ENCODE data around the gene ST8SIA1.
"Not testable (repeated sequence)": the region's sequence is repeated elsewhere in the genome, so short reads cannot be mapped to it uniquely, and the experiment has no call there.

The ST8SIA1 gene, protein sequence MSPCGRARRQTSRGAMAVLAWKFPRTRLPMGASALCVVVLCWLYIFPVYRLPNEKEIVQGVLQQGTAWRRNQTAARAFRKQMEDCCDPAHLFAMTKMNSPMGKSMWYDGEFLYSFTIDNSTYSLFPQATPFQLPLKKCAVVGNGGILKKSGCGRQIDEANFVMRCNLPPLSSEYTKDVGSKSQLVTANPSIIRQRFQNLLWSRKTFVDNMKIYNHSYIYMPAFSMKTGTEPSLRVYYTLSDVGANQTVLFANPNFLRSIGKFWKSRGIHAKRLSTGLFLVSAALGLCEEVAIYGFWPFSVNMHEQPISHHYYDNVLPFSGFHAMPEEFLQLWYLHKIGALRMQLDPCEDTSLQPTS

DNA sequence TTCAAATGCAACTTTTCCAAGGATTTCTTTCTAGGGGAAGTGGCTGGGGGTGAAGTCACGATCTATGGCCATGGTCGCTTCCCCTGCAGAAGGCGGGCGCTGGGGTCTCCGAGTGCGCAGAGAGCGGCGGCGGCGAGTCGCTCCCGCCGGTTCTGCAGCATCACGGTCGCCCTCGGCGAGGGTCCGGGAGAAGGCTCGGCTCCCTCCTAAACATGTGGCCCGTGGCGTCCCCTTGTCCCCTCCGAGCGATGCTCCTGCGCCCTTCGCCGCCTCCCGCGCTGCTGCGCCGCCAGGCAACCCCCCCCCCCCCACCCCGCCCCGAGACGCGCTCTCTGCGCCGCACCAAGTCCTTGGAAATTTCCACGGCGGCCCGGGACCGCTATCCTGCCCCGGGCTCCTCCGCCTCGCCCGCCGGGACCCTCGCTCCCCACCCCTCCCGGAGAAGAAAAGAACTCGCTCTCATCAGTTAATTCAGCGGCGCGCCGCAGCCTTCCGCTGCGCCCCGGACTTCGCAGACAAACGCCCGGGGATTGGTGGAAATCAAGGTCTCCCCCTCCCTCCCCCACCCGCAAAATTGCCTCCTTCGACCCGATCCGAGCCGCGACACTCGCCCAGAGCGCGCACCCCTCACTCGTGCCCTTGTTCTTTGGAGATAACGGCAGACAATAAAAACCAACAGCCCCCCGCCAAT is at the start of gene ST8SIA1:
Gene ST8SIA1 (minus strand): TSS at position 298 of the 691 bp plus-strand sequence. CDS start 475 bp downstream, outside the sequence.
- in situ Hi-C loops (cut with HindIII; ENCODE audit: low sequenced_read_pairs), result no loop called here

DNA sequence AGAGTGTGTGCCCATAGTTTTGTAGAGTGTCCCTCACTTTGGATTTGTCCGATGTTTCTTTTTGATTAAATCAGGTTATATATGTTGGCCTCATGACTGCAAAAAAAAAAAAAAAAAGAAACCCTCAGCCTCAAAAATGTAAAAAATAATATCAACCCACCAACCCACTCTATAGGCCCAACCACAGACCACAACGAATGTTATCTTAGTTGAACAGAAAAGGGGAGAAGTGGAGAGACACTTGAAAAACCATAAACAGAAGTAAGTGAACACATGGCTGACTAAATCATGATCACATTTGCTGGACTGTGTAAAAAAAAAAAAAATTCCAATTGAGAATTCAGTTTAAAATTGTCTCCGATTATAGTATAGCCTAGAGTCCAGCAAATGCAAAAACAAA is 45.5 kb upstream of the ST8SIA1 start:
- in situ Hi-C loops (cut with HindIII; ENCODE audit: low sequenced_read_pairs), result no loop called here

DNA sequence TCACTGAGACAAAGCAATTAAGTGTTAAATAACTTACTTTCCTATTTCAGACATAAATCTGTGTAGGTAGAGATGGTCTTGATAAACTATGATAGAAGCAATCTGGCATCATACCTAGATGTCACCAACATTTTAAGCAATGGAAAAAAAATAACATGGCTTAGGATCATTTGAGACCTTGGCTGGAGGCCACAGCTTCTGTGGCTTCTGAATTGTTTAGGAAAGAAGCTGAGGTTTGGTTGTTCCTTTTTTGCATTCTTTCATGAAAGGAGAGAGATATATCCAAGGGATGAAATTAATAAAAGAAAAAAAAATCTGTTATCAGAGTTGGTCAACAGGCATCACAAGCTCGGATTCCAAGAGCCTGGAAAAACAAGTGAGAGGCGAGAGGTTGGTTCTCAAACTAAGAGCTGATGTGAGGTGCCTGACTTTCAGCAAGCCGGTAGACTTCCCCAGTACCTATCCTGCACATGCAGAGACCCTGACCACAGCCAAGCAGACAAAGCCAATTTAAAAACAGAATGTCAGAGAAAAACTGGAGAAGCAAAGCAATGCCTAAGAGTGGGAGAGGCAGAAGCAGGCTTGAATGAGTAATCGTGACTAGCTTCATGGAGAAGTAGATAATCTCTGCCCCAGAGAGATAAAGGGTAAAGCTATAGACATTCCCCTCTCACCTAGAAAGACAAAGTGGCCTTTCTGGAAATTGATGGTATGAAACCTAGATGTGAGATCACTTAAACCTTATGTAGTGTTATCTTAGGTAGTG is 43.4 kb upstream of the ST8SIA1 start:
- in situ Hi-C loops (cut with HindIII; ENCODE audit: low sequenced_read_pairs), result no loop called here

DNA sequence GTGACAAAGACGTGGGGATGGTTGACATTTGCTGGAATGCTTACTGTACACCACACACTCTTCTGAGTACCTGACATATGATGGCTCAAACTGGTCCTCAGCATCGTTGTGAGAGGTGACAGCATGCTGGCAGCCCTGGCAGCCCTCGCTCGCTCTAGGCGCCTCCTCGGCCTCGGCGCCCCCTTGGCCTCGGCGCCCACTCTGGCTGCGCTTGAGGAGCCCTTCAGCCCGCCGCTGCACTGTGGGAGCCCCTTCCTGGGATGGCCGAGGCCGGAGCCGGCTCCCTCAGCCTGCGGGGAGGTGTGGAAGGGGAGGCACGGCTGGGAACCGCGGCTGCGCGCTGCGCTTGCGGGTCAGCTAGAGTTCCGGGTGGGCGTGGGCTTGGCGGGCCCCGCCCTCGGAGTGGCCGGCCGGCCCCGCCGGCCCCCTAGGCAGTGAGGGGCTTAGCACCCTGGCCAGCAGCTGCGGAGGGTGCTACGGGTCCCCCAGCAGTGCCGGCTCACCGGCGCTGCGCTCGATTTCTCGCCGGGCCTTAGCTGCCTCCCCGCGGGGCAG is 42.2 kb upstream of the ST8SIA1 start:
- in situ Hi-C loops (cut with HindIII; ENCODE audit: low sequenced_read_pairs), result not testable (repeated sequence)

DNA sequence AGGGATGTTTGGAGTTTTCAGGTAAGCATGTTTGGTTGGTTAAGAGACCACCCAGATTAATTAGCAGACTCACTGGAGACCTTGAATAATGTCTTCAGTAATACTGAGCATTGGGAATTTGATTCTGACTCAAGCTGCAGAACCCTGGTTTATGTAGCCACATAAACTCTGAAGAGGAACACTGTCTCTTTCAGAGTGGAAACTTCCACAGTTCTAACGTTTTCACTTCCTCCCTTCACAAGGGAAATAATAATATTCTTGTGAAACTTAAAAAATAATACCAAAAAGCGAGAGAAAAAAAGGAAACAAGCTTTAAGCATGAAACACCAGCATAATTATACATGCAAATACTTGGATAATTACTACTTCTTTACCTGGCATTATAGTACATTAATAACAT is 40.0 kb upstream of the ST8SIA1 start:
- in situ Hi-C loops (cut with HindIII; ENCODE audit: low sequenced_read_pairs), result loop anchor here (25.0 kb wide), 1 partner anchor 112 kb away; no protein-coding TSS in a partner anchor

DNA sequence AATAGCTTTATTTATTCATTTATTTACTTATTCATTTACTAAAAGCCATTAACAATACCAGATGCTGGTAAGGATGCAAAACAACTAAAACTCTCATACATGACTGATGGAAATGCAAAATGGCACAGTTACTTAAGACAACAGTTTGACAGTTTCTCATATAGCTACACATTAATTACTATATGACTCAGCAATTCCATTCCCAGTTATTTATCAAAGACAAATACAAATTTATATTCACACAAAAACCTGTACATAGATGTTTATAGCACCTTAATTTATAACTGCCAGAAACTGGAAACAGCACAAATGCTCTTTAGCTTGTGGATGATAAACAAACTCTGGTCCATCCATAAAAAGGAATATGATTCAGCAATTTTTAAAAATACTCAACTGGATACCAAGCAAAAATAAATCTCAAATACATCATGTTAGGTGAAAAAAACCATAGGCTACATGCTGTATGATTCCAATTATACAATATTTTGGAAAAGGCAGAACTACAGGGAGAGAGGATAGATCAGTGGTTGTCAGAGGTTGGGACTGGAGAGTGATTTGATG is 37.9 kb upstream of the ST8SIA1 start:
- in situ Hi-C loops (cut with HindIII; ENCODE audit: low sequenced_read_pairs), result loop anchor here (25.0 kb wide), 1 partner anchor 110 kb away; no protein-coding TSS in a partner anchor

DNA sequence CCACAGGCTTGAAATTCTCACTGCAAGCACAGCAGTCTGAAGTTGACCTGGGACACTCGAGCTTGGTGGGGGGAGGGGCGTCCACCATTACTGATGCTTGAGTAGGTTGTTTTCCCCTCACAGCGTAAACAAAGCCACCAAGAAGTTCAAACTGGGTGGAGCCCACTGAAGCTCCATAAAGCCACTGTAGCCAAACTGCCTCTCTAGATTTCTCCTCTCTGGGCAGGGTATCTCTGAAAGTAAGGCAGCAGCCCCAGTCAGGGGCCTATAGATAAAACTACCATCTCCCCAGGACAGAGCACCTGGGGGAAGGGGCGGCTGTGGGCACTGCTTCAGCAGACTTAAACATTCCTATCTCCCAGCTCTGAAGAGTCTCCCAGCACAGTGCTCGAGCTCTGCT is 31.7 kb upstream of the ST8SIA1 start:
- in situ Hi-C loops (cut with HindIII; ENCODE audit: low sequenced_read_pairs), result loop anchor here (25.0 kb wide), 1 partner anchor 104 kb away; no protein-coding TSS in a partner anchor

DNA sequence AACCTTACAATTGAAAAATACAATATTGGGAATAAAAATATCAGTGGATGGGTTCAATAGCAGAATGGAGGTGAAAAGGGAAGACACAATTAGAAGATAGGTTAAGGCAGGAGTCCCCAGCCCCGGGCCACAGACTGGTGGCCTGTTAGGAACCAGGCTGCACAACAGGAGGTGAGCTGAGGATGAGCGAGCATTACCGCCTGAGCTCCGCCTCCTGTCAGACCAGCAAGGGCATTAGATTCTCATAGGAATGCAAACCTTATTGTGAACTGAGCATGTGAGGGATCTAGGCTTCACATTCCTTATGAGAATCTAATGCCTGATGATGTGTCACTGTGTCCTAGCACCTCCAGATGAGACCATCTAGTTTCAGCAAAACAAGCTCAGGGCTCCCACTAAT is 27.3 kb upstream of the ST8SIA1 start:
- in situ Hi-C loops (cut with HindIII; ENCODE audit: low sequenced_read_pairs), result loop anchor here (25.0 kb wide), 1 partner anchor 99 kb away; no protein-coding TSS in a partner anchor

DNA sequence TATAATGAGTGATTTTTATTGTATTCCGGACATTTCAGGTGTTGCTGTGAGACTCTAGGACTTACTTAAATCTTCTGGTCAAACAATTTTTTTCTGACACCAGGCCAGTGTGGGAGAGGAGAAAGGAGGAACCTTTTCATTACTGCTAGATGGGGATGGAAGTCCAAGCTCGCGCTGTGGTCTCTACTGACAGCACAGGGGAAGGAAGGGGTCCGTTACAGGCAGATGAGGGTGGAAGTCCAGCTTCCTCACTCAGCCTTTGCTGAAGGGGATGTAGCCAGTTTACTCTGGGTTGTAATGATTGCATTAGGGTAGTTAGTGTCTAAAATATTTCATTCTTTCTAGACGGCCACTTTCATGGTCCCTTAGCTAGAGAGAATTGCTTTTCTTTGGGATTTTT is 26.3 kb upstream of the ST8SIA1 start:
- in situ Hi-C loops (cut with HindIII; ENCODE audit: low sequenced_read_pairs), result loop anchor here (25.0 kb wide), 1 partner anchor 98 kb away; no protein-coding TSS in a partner anchor

DNA sequence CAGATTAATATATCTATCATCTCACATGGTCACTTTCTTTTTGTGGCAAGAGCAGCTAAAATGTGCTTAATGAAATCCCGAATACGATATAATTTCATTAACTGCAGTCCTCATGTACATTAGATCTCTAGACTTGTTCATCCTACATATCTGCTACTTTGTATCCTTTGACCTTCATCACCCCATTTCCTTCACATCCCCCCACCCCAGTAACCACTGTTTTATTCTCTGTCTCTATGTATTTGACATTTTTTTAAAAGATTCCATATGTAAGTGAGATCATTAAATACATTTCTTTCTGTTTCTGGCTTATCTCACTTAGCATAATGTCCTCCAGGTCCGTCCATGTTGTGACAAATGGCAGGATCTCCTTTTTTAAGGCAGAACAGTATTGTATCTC is 23.0 kb upstream of the ST8SIA1 start:
- in situ Hi-C loops (cut with HindIII; ENCODE audit: low sequenced_read_pairs), result loop anchor here (25.0 kb wide), 1 partner anchor 95 kb away; no protein-coding TSS in a partner anchor

DNA sequence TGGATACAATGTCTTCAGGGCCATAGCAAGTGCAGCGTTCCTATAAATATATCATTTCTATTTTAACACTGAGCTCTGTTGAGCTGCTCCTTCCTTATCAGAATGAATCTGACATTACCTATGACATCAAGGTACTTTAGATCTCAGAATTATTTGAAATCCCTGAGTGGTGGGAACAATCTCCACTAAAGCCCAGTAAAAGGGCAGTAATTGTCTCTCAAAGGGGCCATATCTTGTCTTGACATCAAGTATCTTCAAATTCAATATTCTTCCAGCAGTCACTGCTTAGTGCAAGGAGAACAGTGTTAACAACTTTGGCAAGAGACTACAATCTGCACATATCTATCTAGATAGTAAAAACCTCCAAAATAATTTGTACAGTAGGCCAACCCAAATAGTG is 21.7 kb upstream of the ST8SIA1 start:
- in situ Hi-C loops (cut with HindIII; ENCODE audit: low sequenced_read_pairs), result loop anchor here (25.0 kb wide), 1 partner anchor 94 kb away; no protein-coding TSS in a partner anchor

DNA sequence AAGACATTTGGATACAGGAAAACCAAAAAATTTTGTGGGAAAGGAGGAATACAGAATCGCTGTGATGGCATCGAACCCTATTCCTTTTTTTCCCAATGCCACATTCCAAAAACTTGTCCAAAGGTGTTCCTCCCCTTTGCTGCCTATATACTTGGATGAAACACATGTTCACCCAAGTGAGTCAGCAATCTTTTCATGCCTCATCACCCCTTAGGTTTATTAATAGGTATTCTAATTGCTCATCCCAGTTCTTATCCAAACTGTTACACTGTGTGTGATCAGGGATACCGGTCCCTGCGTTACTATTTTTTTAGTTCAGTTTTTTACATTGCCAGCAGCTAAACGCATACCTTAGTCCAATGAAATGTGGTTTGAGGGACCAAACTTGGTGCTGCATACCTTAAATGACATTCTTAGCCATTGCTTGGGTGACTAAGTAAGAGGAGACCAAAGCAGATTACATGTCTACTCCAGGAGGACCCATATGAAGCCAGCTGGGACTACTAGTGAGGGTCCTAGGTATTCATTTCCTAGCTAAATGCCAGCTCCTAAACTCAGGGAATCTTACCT is 20.6 kb upstream of the ST8SIA1 start:
- in situ Hi-C loops (cut with HindIII; ENCODE audit: low sequenced_read_pairs), result loop anchor here (25.0 kb wide), 1 partner anchor 93 kb away; no protein-coding TSS in a partner anchor

DNA sequence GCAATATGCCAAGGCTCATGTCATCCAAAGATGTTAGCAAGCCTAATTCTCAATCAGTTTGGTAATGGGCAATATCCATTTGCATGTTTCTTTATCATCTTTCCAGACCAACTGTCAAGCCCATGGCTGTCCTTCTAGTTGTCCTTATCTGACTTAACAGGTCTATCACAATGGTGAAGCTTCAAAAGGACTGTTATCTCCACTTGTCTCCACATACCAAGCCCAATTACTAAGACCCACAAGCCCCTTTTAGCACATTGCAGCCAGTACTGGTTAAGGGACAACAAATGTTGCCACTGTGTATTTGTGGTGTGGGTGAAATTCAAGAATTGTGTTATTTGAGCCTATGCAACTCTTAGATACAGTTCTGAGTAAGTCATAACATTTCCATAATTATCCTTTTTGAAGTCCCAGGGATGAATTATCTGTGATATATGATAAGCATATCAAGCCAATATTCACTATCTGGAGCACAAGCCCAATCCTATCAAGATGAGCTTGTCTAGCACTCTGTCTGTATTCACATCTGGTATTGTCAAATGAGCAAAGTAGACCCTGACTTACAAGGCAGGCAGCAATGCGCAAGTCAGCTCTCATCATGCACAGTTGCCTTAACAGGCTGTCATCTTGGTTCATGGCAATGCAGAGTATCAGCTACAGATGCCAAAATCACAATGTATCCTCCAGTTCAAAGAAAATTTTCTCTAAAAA is 19.3 kb upstream of the ST8SIA1 start:
- in situ Hi-C loops (cut with HindIII; ENCODE audit: low sequenced_read_pairs), result loop anchor here (25.0 kb wide), 1 partner anchor 91 kb away; no protein-coding TSS in a partner anchor

DNA sequence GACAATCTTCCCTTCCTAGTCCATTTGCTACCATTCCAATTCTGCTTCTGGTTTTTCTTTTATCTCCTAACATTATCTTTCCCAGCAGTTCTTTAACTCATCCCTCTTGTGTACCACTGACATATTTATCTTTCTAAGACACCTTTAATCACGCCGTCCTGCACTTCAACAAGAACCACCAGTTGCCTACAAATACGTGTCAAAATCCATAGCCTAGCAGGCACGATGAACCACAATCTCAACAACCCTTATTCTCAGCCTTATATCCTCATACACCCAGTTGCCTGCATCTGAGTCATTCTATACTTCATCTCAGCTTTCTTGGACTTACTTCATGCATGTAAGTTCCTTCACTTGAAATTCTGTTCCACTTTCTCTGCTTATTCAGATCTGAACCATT is 16.4 kb upstream of the ST8SIA1 start:
- in situ Hi-C loops (cut with HindIII; ENCODE audit: low sequenced_read_pairs), result loop anchor here (25.0 kb wide), 1 partner anchor 89 kb away; no protein-coding TSS in a partner anchor

DNA sequence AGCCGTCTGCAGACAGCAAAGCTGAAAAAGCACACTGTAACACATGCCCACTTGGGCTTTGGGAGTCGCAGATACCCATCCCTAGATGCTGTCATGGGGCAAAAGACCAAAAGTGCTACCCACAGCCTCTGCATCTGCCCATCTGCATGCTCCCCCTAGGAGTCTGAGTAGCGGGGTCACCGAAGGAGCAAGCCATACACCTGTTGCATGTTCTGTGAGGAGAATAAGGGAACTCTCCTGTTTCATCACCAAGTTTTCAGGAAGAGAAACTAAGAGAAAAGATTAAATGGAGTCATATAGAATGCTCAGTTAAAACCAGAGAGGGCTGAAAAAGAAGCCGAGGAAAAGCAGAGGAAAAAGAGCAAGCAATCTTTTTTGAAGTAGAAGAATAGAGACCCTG is 13.7 kb upstream of the ST8SIA1 start:
- in situ Hi-C loops (cut with HindIII; ENCODE audit: low sequenced_read_pairs), result no loop called here

DNA sequence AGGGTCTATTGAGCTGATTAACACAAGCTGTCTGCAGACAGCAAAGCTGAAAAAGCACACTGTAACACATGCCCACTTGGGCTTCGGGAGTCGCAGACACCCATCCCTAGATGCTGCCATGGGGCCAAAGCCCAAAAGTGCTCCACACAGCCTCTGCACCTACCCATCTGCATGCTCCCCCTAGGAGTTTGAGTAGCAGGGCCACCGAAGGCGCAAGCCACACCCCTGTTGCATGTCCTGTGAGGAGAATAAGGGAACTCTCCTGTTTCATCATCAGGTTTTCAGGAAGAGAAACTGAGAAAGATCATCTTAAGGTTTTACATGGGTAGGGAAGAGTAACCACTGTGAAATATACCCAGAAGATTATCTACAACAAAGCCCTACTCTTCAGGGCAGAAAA is 5.6 kb upstream of the ST8SIA1 start:
- in situ Hi-C loops (cut with HindIII; ENCODE audit: low sequenced_read_pairs), result no loop called here

DNA sequence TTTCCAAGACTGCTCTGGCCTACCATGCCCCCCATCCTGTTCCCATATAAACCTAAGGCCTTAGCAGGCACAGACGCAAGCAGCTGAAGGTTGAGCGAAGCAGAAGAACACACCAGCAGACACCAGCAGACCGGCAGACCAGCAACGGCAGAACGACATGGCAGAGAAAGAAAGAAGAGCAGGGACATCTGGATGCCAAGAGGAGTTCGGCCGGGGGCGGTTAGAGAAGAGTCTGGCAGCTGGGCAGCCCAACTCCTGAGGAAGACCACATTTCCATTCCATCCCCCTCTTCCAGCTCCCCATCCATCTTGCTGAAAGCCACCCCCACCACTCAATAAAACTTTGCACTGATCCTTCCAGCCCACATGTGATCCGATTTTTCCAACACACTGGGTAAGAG is 5.2 kb upstream of the ST8SIA1 start:
- in situ Hi-C loops (cut with HindIII; ENCODE audit: low sequenced_read_pairs), result no loop called here

DNA sequence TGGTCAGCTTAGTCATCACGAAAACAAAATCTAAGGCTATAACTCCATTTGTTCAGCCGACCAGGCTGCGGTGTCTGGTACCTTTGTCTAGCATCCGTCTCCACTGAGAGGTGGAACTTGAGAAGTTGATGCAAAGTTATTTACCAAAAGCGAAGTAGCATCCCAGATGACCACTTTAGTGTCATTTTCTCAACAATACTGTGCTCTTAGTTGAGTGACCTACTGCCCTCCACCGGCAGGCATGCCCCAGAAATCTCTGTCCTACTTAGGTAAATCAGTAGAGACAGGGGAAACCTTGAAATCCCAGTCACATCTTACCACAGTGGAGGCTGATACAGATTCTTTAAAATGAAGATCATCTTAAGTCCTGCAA is 1.3 kb upstream of the ST8SIA1 start:
- in situ Hi-C loops (cut with HindIII; ENCODE audit: low sequenced_read_pairs), result no loop called here

DNA sequence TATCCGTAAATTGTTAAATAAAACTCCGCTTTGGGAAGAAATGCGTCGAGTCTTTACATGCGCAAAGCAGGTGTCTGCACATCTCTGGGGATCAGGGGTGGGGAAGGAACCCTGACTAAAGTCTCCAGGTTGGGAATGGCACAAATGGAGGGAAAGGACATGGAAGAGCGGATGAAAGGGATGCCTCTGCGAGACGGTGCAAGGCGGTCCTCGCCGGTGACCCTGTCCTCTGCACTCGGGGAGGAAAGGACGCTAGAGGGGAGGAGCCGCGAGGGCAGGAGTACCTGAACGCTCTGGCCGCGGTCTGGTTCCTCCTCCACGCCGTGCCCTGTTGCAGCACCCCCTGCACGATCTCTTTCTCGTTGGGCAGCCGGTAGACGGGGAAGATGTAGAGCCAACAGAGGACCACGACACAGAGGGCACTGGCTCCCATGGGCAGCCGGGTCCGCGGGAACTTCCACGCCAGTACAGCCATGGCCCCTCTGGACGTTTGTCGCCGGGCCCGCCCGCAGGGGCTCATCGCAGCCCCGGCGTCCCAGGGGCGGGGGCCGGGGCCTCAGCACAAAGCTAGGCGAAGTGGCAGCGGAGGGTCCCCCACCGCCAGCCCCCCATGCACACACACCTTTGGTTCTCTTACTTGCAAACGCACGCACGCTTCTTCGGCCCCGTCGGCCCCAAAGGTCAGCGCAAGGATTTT is 646 bp downstream of the ST8SIA1 start:
- in situ Hi-C loops (cut with HindIII; ENCODE audit: low sequenced_read_pairs), result no loop called here
